Ectodermal cell (in vitro differentiated cells): ENCODE results near the gene NR6A1.

Experiments
- H3K27ac ChIP-seq: 2 replicates; pipeline ENCODE4 v1.7.0; 2013; ENCODE audit warnings: mild to moderate bottlenecking, low read depth, low read length; ENCODE audit not compliant: insufficient read depth, poor library complexity, severe bottlenecking
- H3K27me3 ChIP-seq: 2 replicates; pipeline ENCODE4 v1.7.0; 2013; ENCODE audit warnings: mild to moderate bottlenecking, low read length; ENCODE audit not compliant: insufficient read depth, control insufficient read depth, poor library complexity, severe bottlenecking
- H3K36me3 ChIP-seq: one replicate; pipeline ENCODE4 v1.7.0; 2013; ENCODE audit warnings: low read length; ENCODE audit not compliant: control insufficient read depth, insufficient read depth
- H3K4me1 ChIP-seq: one replicate; pipeline ENCODE4 v1.7.0; 2013; ENCODE audit warnings: low read length; ENCODE audit not compliant: control insufficient read depth, insufficient read depth
- H3K4me3 ChIP-seq: 2 replicates; pipeline ENCODE4 v1.7.0; 2013; ENCODE audit warnings: low read depth, low read length, control low read depth; ENCODE audit not compliant: insufficient read depth
- H3K9me3 ChIP-seq: 2 replicates; pipeline ENCODE4 v1.7.0; 2013; ENCODE audit warnings: mild to moderate bottlenecking, low read length, moderate library complexity; ENCODE audit not compliant: control insufficient read depth
- WGBS, 2 experiments: methylation state at CpG; one replicate each; pipeline ENCODE4 v1.1.7; 2013; ENCODE audit warnings: missing lambda C conversion rate in 2 of 2; 5-methylcytosine and 5-hydroxymethylcytosine counted together

The NR6A1 gene

GRCh38 chr9:124599121-124599795 lies 171.9 kb downstream of the NR6A1 start:
- no peaks in the 10 kb centered on the region for H3K27me3 ChIP-seq
- no peak overlapping the region for H3K27ac ChIP-seq
- H3K36me3 ChIP-seq: peaks cover 5% of the 10 kb centered on the region
- H3K4me1 ChIP-seq: peaks cover 28% of the 10 kb centered on the region
- no peak overlapping the region for H3K4me3 ChIP-seq
- WGBS, 2 experiments: 96 to 97% methylated on average over 39 of the region's 39 CpGs
- H3K9me3 ChIP-seq: no peaks in the 10 kb centered on the region

DNA sequence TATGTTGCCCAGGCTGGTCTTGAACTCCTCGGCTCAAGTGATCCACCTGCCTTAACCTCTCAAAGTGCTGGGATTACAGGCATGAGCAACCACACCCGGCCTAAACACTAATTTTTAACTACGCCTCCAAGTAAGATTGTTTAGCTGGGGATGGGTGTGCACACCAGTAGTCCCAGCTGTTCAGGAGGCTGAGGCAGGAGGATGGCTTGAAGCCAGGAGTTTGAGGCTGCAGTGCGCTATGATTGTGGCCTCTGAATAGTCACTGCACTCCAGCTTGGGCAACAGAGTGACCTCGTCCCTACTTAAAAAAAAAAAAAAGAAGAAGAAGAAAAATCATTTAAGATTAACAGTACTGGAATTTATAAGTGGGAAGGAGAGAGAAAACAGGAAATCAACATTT lies 173.1 kb downstream of the NR6A1 start:
- Histone ChIP-seq H3K27ac (no peak overlapping the region), H3K36me3 (peaks cover 5% of the 10 kb centered on the region), H3K4me3 (no peak overlapping the region), H3K4me1 (peaks cover 30% of the 10 kb centered on the region), H3K27me3 (no peaks in the 10 kb centered on the region), H3K9me3 (no peaks in the 10 kb centered on the region)
- 93 to 94% methylated on average over 4 to 5 of the region's 5 CpGs for WGBS, 2 experiments

DNA sequence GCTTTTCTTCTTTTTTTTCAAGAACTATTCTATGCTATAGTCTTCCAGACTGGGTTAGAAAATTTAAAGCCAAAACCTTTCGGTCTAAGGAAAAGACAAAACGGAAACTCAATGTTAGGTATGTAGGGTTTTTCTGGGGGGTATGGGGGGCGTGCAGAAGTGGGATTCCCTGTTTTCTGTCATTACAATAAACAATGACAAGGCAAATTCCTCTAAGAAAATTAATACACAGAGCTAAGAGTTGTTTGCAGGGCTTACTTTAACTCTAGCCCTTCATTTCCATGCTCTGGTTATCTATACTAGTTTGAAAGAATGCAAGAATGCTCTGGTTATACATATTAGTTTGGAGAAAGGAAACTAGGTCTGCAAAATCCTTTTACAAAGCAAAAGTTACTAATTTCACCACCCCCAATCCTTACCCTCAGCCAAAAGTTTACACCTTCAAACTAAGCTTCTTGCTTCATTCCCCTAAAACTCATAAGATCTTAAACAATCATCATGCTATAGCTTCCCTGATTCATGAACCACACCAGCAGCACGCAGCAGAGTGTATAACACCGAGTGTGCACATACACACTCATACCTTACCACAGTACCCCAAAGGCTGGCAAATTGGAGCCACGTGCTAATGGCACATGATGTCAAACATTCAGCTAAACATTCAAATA lies 174.8 kb downstream of the NR6A1 start:
- Histone ChIP-seq H3K36me3 (peaks cover 5% of the 10 kb centered on the region), H3K27ac (peak overlapping the region; percentile 72), H3K9me3 (no peaks in the 10 kb centered on the region), H3K27me3 (no peaks in the 10 kb centered on the region), H3K4me1 (peaks cover 47% of the 10 kb centered on the region), H3K4me3 (peak overlapping the region; percentile 49)
- WGBS, 2 experiments: 91% methylated on average over 5 of the region's 6 CpGs

DNA sequence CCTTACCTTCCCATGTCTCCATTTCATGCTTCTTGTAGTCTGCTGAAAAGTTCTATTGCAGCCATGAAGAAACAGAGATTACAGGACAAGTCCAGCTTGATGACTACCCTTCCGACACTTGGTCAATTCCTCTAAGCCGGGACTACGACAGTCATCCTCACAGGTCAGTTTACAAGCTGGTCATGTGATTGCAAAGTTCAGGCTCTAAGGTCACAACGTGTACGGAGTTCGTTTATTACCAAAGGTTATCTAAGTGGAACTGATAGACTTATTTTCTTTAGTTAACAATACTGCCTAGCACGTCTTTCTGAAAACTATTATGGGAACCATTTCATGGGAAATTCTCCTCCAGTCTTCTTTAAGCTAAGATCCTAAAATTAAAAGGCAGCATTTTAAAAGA lies 175.4 kb downstream of the NR6A1 start:
- 26 to 31% methylated on average over 6 to 7 of the region's 7 CpGs for WGBS, 2 experiments
- H3K9me3 ChIP-seq: no peaks in the 10 kb centered on the region
- H3K36me3 ChIP-seq: peaks cover 5% of the 10 kb centered on the region
- H3K27ac ChIP-seq: peak overlapping the region; percentile 72
- H3K27me3 ChIP-seq: no peaks in the 10 kb centered on the region
- peaks cover 52% of the 10 kb centered on the region for H3K4me1 ChIP-seq
- H3K4me3 ChIP-seq: peak overlapping the region; percentile 49

- 10 to 18% methylated on average over 3 of the region's 3 CpGs for WGBS, 2 experiments
- H3K9me3 ChIP-seq: no peaks in the 10 kb centered on the region
- H3K4me3 ChIP-seq: peak overlapping the region; percentile 49
- peak overlapping the region; percentile 92 for H3K27ac ChIP-seq
- H3K36me3 ChIP-seq: peaks cover 5% of the 10 kb centered on the region
- H3K27me3 ChIP-seq: no peaks in the 10 kb centered on the region
- peaks cover 63% of the 10 kb centered on the region for H3K4me1 ChIP-seq
These were observed 176.4 kb downstream of the NR6A1 start for GRCh38 chr9:124594673-124595072.

- WGBS, 2 experiments: 11 to 18% methylated on average over 2 to 3 of the region's 3 CpGs
- peaks cover under 1% of the 10 kb centered on the region for H3K36me3 ChIP-seq
- H3K4me3 ChIP-seq: peak overlapping the region; percentile 49
- H3K27ac ChIP-seq: peak overlapping the region; percentile 92
- H3K27me3 ChIP-seq: no peaks in the 10 kb centered on the region
- no peaks in the 10 kb centered on the region for H3K9me3 ChIP-seq
- peaks cover 63% of the 10 kb centered on the region for H3K4me1 ChIP-seq
These were observed 176.9 kb downstream of the NR6A1 start for GRCh38 chr9:124594225-124594624.

GRCh38 chr9:124593651-124594058 lies 177.5 kb downstream of the NR6A1 start:
- Histone ChIP-seq H3K36me3 (no peaks in the 10 kb centered on the region), H3K4me3 (peak overlapping the region; percentile 49), H3K4me1 (peaks cover 63% of the 10 kb centered on the region), H3K27ac (peak overlapping the region; percentile 92), H3K9me3 (no peaks in the 10 kb centered on the region), H3K27me3 (no peaks in the 10 kb centered on the region)
- WGBS, 2 experiments: 0% methylated on average over 4 of the region's 4 CpGs

- Histone ChIP-seq H3K4me3 (peak overlapping the region; percentile 49), H3K27me3 (no peaks in the 10 kb centered on the region), H3K4me1 (peaks cover 63% of the 10 kb centered on the region), H3K9me3 (no peaks in the 10 kb centered on the region), H3K36me3 (no peaks in the 10 kb centered on the region), H3K27ac (peak overlapping the region; percentile 92)
- 3% methylated on average over 3 of the region's 3 CpGs for WGBS, 2 experiments
These were observed 177.9 kb downstream of the NR6A1 start for GRCh38 chr9:124593200-124593599.

DNA sequence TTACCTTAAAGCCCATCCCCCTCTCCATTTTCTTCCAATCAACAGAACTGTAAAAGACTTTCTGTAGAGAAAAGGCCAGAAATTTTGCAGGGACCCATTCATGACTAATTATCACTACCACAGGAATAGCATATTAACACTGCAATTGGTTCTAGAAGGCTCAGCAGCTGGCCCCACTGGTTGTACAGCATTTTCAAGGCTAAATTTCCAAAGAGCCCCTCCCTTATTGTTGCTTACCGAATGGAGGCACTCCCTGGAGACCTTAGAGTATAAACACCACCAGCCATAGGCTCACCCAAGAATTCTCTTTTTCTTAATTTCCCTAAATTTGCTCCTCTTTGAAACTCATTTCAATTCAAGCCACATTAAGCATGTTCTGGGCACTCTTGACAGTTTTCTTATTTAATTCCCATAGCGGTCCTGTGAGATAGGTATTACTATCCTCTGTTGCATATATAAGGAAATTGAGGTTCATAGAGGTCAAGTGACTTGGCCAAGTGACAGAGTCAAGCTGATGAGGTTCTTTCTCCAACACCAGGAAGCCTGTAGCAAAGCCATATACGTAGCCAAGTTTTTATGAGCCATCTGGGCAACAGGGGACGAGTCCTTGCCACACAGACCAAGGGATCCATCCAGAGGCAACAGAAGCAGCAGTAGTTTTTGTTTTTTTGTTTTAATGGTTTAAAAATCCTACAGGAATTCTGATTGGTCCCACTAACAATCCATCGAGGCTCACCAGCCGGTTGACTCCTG lies 180.0 kb downstream of the NR6A1 start:
- H3K4me3 ChIP-seq: peak overlapping the region; percentile 12
- no peaks in the 10 kb centered on the region for H3K27me3 ChIP-seq
- H3K9me3 ChIP-seq: no peaks in the 10 kb centered on the region
- peaks cover 46% of the 10 kb centered on the region for H3K4me1 ChIP-seq
- peak overlapping the region; percentile 26 for H3K27ac ChIP-seq
- no peaks in the 10 kb centered on the region for H3K36me3 ChIP-seq
- WGBS, 2 experiments: 85 to 91% methylated on average over 6 of the region's 6 CpGs

GRCh38 chr9:124584631-124585030 lies 186.5 kb downstream of the NR6A1 start:
- no peak overlapping the region for H3K27ac ChIP-seq
- H3K36me3 ChIP-seq: peaks cover 7% of the 10 kb centered on the region
- H3K4me1 ChIP-seq: no peaks in the 10 kb centered on the region
- H3K9me3 ChIP-seq: peaks cover 2% of the 10 kb centered on the region
- 89 to 90% methylated on average over 5 of the region's 5 CpGs for whole genome bisulfite sequencing, 2 experiments
- H3K4me3 ChIP-seq: no peak overlapping the region
- no peaks in the 10 kb centered on the region for H3K27me3 ChIP-seq
